Endothelial cell of umbilical vein (primary cell): ENCODE measurements around the gene CYP39A1.

Source experiments
- EZH2 ChIP-seq: IDR thresholded peaks from 2 replicates; pipeline ENCODE4 v1.6.1; 2012; ENCODE audit warnings: borderline replicate concordance, low read depth, mild to moderate bottlenecking, moderate library complexity, low read length, inconsistent platforms; ENCODE audit not compliant: severe bottlenecking
- GATA2 ChIP-seq: IDR thresholded peaks from 2 replicates; pipeline ENCODE4 v1.7.0; 2011; ENCODE audit warnings: low read depth, mild to moderate bottlenecking, moderate library complexity, mixed read lengths, low read length; ENCODE audit not compliant: insufficient read length, insufficient read depth
- JUN ChIP-seq: IDR thresholded peaks from 2 replicates; pipeline ENCODE4 v1.6.1; 2011; ENCODE audit warnings: borderline replicate concordance, low read depth; ENCODE audit not compliant: insufficient read length, insufficient read depth
- MYC ChIP-seq: IDR thresholded peaks from one replicate; pipeline ENCODE4 v1.6.1; 2011; ENCODE audit warnings: mild to moderate bottlenecking, low read depth, low read length
- POLR2A ChIP-seq: IDR thresholded peaks from 2 replicates; pipeline ENCODE4 v1.6.1; 2012; ENCODE audit warnings: low read depth, mild to moderate bottlenecking, control low read depth, low read length
- POLR2AphosphoS5 ChIP-seq: IDR thresholded peaks from 2 replicates; pipeline ENCODE4 v1.6.1; 2012; ENCODE audit warnings: low read depth, mild to moderate bottlenecking, control low read depth, low read length, moderate library complexity; ENCODE audit not compliant: insufficient read depth
- TF ChIP-seq, protein P1 (sequence below), 2 donors: IDR thresholded peaks; 1 replicate in 1 of 2; 2 replicates in 1 of 2; pipeline ENCODE4 v1.5.1; 2011; ENCODE audit warnings: low read length in 2 of 2, mild to moderate bottlenecking in 2 of 2, moderate library complexity in 2 of 2, control low read depth in 1 of 2, inconsistent platforms in 1 of 2, low read depth in 1 of 2; ENCODE audit not compliant: insufficient read depth in 1 of 2; ENCODE audit errors: extremely low read depth in 1 of 2
- TF ChIP-seq, protein P2 (sequence below): IDR thresholded peaks from 2 replicates; pipeline ENCODE4 v1.6.1; 2011; ENCODE audit not compliant: insufficient read depth, insufficient read length

DNA sequence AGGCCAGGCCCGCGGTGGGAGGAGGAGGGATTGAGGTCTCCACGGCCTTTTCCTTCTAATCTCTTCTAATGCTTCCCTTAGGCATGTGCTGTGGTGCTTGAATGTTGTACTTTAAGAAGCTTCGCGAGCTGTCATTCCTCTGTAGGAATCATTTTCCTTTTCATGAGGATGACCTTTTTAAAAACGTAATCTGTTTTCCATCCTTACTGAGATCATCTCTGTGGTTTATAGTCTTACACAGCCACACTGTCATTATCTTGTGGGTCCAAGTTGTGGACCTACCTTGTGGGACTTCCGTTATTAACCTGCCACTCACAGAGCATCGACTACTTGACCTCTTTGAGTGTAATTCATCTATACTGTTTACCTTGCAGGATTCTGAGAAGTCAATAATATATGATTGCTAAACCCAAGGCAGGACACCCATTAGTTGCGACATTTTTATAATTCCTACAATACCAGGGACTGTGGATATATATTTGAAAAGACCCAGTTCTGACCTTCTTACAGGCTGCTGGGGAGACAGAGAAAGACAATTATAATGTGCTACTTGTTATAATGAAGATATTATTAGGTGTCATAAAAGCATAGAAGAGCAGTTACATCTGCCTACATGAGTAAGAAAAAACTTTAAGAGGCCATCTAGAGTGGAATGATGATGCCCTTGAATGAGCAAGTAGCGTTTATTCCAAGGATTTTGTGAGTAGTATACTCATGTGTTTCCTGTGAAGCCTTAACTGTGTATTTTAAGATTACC lies 999 bp upstream of the CYP39A1 start:
- TF ChIP-seq POLR2A: no peak
- no peak for TF ChIP-seq POLR2AphosphoS5
- no peak for TF ChIP-seq EZH2
- TF ChIP-seq, protein P1, sequence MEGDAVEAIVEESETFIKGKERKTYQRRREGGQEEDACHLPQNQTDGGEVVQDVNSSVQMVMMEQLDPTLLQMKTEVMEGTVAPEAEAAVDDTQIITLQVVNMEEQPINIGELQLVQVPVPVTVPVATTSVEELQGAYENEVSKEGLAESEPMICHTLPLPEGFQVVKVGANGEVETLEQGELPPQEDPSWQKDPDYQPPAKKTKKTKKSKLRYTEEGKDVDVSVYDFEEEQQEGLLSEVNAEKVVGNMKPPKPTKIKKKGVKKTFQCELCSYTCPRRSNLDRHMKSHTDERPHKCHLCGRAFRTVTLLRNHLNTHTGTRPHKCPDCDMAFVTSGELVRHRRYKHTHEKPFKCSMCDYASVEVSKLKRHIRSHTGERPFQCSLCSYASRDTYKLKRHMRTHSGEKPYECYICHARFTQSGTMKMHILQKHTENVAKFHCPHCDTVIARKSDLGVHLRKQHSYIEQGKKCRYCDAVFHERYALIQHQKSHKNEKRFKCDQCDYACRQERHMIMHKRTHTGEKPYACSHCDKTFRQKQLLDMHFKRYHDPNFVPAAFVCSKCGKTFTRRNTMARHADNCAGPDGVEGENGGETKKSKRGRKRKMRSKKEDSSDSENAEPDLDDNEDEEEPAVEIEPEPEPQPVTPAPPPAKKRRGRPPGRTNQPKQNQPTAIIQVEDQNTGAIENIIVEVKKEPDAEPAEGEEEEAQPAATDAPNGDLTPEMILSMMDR (IDR thresholded peaks at IDR 0.05; ENCODE audit: extremely low read depth in 1 of 2, insufficient read depth in 1 of 2, low read depth in 1 of 2, low read length in 2 of 2): no peak
- TF ChIP-seq MYC: no peak
- no peak for TF ChIP-seq GATA2
- no peak for TF ChIP-seq JUN
- TF ChIP-seq, protein P2, sequence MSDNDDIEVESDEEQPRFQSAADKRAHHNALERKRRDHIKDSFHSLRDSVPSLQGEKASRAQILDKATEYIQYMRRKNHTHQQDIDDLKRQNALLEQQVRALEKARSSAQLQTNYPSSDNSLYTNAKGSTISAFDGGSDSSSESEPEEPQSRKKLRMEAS: no peak
